Muscle layer of duodenum (tissue), 2 donors: ENCODE data around the gene SERPIND1.

ENCODE experiments used
- H3K27ac ChIP-seq: one replicate; pipeline ENCODE4 v1.7.0; 2013; ENCODE audit warnings: mild to moderate bottlenecking, low read length
- H3K27me3 ChIP-seq: one replicate; pipeline ENCODE4 v1.7.0; 2013; ENCODE audit warnings: low read depth, mild to moderate bottlenecking, control low read depth, low read length
- H3K36me3 ChIP-seq, 2 donors: one replicate each; pipeline ENCODE4 v1.7.0; 2013; ENCODE audit warnings: low read length in 2 of 2, control low read depth in 1 of 2, mild to moderate bottlenecking in 1 of 2; ENCODE audit not compliant: insufficient read depth in 2 of 2, control insufficient read depth in 1 of 2
- H3K4me1 ChIP-seq, 2 donors: one replicate each; pipeline ENCODE4 v1.7.0; 2013; ENCODE audit warnings: low read length in 2 of 2, mild to moderate bottlenecking in 2 of 2, control low read depth in 1 of 2, moderate library complexity in 1 of 2; ENCODE audit not compliant: insufficient read depth in 2 of 2, control insufficient read depth in 1 of 2
- H3K4me3 ChIP-seq, 2 donors: one replicate each; pipeline ENCODE4 v1.7.0; 2013; ENCODE audit warnings: low read length in 2 of 2, low read depth in 1 of 2, mild to moderate bottlenecking in 1 of 2
- H3K9me3 ChIP-seq, 2 donors: one replicate each; pipeline ENCODE4 v1.7.0; 2013; ENCODE audit warnings: low read length in 2 of 2, control low read depth in 1 of 2, mild to moderate bottlenecking in 1 of 2; ENCODE audit not compliant: control insufficient read depth in 1 of 2
- donor health status: healthy.

SERPIND1 gene

DNA sequence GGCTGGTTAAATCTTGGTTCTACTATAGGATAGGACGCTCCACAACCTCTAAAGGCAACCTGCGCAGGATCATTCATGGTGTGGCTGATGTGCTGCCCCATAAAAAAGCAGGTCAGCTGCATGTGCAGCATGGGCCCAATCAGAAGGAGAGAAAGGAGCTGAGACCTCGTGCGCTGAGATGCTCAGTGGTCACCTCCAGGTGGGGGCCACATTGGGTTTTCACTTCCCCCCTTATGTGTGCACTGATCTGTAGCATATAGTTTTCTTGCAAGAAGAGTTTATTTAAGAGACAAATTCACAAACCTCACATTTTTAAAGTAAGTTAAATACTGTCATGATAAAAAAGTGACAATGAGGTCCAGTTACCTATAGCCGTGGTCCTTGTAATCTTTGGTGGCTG lies 24.3 kb downstream of the SERPIND1 start:
- H3K27ac ChIP-seq: no peak overlapping the region
- no peaks in the 10 kb centered on the region for H3K9me3 ChIP-seq
- H3K36me3 ChIP-seq: peaks cover 64 to 83% of the 10 kb centered on the region in 2 donors
- no peak overlapping the region for H3K4me3 ChIP-seq
- no peaks in the 10 kb centered on the region for H3K4me1 ChIP-seq
- no peaks in the 10 kb centered on the region for H3K27me3 ChIP-seq

DNA sequence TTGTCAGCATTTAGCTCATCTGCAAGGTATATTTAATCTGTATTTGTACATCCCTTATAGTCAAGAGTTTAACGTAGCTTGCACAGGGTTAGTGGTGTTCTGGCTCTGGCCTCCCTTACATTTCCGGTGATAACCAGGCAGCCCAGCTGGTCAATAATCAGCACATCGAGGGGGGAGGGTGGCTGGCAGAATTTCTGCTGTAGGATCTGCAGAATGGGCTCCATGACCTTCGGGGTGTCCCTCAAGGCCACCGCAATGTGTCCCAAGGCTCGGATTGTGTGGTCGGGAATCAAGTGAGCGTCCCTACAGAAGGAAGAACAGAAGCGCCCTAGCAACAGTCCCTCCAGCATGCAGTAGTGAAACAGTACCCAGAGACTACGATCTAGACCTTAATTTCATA lies 25.1 kb downstream of the SERPIND1 start:
- Histone ChIP-seq H3K4me1 (no peaks in the 10 kb centered on the region), H3K27ac (no peak overlapping the region), H3K36me3 (peaks cover 71 to 89% of the 10 kb centered on the region in 2 donors), H3K9me3 (no peaks in the 10 kb centered on the region), H3K4me3 (no peak overlapping the region), H3K27me3 (no peaks in the 10 kb centered on the region)

DNA sequence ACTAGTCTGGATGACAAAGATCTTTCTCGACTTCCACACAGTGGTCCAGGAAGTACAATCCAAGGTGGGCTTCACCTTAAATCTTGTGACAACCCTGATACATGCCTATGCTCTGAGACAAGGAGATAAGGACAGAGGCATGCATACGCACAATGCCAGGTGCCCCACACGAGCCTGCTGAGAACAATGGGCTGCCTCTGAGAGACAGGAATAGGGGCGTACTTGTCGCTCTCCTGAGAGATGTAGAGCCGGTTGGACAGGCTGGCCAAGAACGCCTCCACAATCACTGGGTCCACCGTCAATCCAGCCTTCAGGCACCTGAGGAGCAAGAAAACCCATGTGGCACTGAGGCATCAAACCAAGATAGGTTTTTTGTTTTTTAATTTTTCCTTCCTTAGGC lies 25.5 kb downstream of the SERPIND1 start:
- Histone ChIP-seq H3K9me3 (no peaks in the 10 kb centered on the region), H3K36me3 (peaks cover 76 to 89% of the 10 kb centered on the region in 2 donors), H3K4me3 (no peak overlapping the region), H3K27me3 (no peaks in the 10 kb centered on the region), H3K27ac (no peak overlapping the region), H3K4me1 (no peaks in the 10 kb centered on the region)

DNA sequence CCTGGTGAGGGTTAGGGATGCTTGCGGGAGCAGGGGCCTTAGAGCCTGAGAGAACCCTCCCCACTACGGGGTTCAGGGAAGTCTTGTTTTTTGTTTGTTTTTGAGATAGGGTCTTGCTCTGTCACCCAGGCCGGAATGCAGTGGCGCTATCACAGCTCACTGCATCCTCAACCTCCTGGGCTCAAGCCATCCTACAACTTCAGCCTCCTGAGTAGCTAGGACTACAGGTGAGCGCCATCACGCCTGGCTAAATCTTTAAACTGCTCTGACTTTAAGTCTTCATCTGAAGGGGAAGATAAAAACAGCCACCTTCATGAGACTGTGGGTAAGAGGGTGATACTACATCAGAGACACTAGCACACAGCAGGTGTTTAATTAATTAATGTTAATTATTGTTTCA lies 28.5 kb downstream of the SERPIND1 start:
- H3K4me1 ChIP-seq: no peaks in the 10 kb centered on the region
- H3K27ac ChIP-seq: no peak overlapping the region
- peaks cover 71 to 91% of the 10 kb centered on the region in 2 donors for H3K36me3 ChIP-seq
- no peaks in the 10 kb centered on the region for H3K9me3 ChIP-seq
- no peaks in the 10 kb centered on the region for H3K27me3 ChIP-seq
- H3K4me3 ChIP-seq: no peak overlapping the region

DNA sequence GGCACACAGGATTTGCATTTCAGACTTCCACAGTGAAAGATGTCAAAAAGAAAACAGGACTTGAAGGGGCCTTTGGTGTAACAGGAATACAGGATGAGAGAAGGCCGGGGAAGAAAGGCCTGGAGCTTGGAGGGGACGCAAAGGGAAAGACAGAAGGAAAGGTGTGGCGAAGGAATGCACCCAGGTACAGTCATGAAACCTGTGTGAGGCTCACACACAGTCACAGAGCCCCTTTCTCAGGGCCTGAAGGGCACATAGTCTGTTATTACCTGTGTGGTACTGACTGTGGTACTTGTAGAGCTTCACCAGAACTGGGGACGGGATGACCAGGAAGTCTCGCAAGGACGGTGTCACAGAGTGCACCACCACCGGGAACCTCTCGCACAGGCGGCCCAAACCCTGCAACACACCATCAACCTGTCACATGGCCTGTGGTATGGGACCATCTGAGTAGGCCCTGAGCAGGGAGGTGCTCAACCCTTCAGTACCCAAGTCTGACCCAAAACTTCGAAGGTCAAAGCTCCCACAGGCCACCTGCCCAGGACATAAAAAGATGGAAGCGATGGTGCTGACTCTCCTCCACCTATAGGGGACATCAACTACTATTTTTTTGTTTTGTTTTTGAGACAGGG lies 29.1 kb downstream of the SERPIND1 start:
- Histone ChIP-seq H3K4me3 (no peak overlapping the region), H3K4me1 (no peaks in the 10 kb centered on the region), H3K9me3 (no peaks in the 10 kb centered on the region), H3K27me3 (no peaks in the 10 kb centered on the region), H3K36me3 (peaks cover 69 to 87% of the 10 kb centered on the region in 2 donors), H3K27ac (no peak overlapping the region)

DNA sequence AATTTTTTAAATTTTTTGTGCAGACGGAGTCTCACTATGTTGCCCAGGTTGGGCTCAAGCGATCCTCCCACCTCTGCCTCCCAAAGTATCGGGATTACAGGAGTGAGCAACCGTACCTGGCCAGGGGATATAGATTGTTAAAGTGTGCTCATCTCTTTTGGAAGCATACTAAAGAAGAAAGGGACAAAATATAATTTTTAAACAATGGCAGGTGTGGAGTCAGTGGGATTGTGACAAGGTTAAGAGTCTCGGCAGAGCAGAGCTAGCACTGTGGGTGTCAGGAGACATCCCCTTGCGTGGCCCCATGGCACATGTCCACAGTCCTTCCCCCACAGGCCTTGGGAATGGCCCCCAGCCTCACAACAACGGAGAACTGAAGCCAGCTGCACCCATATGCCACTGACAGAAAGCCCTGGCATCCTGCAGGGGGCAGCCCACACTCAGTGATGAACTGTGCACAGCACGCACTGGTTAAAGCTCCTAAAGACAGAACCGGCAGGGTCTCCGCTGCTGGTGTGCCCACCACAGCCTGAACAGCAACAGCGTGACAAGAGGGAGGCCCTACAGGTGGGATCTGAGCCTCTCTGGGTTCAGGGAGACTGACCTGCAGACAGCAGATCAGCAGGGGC lies 29.9 kb downstream of the SERPIND1 start:
- Histone ChIP-seq H3K4me3 (no peak overlapping the region), H3K4me1 (no peaks in the 10 kb centered on the region), H3K9me3 (no peaks in the 10 kb centered on the region), H3K27me3 (no peaks in the 10 kb centered on the region), H3K36me3 (peaks cover 62 to 84% of the 10 kb centered on the region in 2 donors), H3K27ac (no peak overlapping the region)

DNA sequence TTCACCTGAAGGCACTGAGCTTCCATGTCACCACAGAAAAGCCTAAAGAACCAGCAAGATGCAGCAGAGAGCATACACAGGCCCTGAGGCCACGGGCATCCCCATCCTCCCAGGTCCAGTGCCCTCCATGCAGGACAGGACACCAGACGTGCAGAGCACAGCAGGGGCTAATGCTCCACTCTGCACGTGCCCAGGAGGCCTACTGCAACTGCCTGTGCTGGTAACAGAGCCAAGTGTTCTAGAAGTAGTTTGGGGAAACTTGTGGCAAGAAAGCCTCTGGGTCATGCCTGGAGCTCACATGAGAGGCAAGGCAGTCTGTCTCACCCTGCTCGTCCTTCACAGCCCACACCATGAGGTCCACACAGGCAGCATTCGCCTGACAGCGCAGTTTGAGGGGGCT lies 30.7 kb downstream of the SERPIND1 start:
- H3K9me3 ChIP-seq: no peaks in the 10 kb centered on the region
- H3K4me3 ChIP-seq: no peak overlapping the region
- no peaks in the 10 kb centered on the region for H3K27me3 ChIP-seq
- H3K4me1 ChIP-seq: no peaks in the 10 kb centered on the region
- peaks cover 62 to 84% of the 10 kb centered on the region in 2 donors for H3K36me3 ChIP-seq
- no peak overlapping the region for H3K27ac ChIP-seq

DNA sequence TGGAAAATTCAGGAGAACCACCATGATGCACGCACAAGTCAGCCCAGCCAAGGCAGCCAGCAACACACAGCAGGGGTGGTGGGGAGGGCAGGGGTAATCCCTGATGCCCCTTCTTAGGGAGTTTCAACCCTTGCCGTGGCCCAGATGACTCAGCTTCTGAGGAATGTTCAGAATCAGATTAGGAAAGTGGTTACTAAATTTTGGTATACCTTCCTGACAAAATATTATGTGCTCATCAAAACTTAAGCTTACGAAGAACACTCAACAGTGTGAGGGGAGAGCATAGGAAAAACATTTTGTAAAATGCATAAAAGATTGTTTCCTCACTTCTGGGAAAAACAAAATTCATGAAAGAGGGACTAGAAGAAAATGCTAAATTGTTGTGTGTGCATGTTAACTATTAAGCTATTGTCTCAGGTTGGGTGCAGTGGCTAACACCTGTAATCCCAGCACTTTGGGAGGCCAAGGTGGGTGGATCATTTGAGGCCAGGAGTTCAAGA lies 32.1 kb downstream of the SERPIND1 start:
- Histone ChIP-seq H3K4me3 (no peak overlapping the region), H3K36me3 (peaks cover 66 to 89% of the 10 kb centered on the region in 2 donors), H3K27ac (no peak overlapping the region), H3K27me3 (no peaks in the 10 kb centered on the region), H3K4me1 (no peaks in the 10 kb centered on the region), H3K9me3 (no peaks in the 10 kb centered on the region)

DNA sequence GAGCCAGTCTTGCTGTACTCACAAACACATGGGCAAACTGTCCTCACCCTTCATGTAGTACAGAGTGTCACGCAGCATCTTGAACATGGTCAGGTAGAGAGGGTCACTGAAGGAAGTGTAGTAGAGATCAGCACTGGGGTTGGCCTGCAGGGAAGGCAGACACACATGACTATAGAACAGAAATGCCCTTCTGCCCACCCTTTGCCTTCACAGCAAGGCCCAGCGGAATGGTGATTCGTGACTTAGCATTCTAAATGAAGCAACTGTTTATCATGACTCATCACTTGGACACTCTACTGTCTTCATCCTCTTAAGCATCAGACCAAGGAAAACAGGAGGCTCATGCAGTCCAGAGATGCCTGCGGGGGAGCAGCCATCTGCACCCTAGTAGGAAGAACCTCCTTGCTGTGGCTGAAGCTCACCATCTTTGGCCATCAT lies 33.4 kb downstream of the SERPIND1 start:
- Histone ChIP-seq H3K4me3 (no peak overlapping the region), H3K36me3 (peaks cover 65 to 90% of the 10 kb centered on the region in 2 donors), H3K4me1 (no peaks in the 10 kb centered on the region), H3K27me3 (no peaks in the 10 kb centered on the region), H3K27ac (no peak overlapping the region), H3K9me3 (no peaks in the 10 kb centered on the region)

DNA sequence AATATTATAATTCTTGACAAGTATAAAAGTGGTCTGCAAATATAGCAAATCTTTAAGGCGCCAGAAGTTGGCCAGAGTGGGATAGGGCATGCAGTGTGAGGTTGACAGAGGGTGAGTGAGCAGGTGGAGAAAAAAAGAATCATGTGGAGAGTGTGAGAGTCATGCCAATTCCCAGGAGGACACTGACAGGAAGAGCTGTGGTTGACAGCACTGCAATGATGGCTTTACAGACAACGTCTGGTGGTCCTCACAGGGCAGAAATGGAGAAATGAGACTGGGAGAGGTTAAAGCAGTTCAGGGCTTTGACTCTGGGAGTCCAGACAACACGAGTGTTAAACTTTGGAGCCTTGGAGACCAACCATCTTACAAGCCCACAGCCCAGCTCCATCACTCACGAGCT lies 34.9 kb downstream of the SERPIND1 start:
- Histone ChIP-seq H3K4me1 (no peaks in the 10 kb centered on the region), H3K27ac (no peak overlapping the region), H3K36me3 (peaks cover 61 to 85% of the 10 kb centered on the region in 2 donors), H3K9me3 (no peaks in the 10 kb centered on the region), H3K27me3 (no peaks in the 10 kb centered on the region), H3K4me3 (no peak overlapping the region)

DNA sequence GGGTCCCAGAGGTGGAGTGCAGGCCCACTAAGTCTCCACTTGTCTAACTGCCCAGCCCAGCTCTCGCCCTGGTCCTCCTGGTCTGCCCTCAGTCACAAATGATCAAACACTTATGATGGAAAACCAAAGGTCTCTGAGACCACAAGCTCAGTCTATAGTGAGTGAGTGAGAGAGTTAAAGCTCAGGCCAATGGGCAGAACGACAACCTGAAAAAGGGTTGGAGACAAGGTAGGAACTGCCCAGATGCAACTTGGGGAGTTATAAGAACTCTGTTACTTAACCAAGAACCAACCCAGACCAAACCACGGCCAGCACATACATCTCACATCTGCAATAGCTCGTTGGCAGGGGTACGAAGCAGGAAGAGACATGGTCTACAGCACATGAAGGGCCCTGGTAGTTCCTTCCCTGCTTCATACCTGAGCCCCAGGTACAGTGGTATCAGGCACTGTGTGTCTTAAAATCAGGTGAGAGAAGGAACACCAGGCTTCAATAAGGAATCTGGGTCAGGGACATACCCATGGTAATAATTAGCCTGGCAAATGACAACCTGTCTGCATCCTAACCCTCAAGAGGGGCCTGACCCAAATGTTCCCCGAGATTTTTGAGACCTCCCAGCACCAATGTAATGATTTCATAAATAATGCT lies 35.7 kb downstream of the SERPIND1 start:
- H3K27ac ChIP-seq: no peak overlapping the region

More for the DNA sequence above, 35.7 kb downstream of the SERPIND1 start:
- peaks cover 53 to 85% of the 10 kb centered on the region in 2 donors for H3K36me3 ChIP-seq
- no peak overlapping the region for H3K4me3 ChIP-seq
- no peaks in the 10 kb centered on the region for H3K4me1 ChIP-seq
- H3K27me3 ChIP-seq: no peaks in the 10 kb centered on the region
- H3K9me3 ChIP-seq: no peaks in the 10 kb centered on the region
